GM19455 (cell line): Measurements from ENCODE around the gene TANGO2.

ENCODE experiments used
- ATAC-seq: cut with Tn5 transposase; IDR thresholded peaks from one replicate; pipeline ENCODE4 v1.9.1; 2021; ENCODE audit not compliant: unreplicated experiment

The TANGO2 gene

GRCh38 chr22:19994851-19995610 is 25.9 kb upstream of the TANGO2 start:
- no peak for ATAC-seq

- no peak for ATAC-seq
Measured at GRCh38 chr22:19995611-19996339, 25.1 kb upstream of the TANGO2 start.

- no peak for ATAC-seq
Measured at GRCh38 chr22:19996694-19997384, 24.1 kb upstream of the TANGO2 start.

- ATAC-seq, result no peak
Measured at GRCh38 chr22:19997561-19998231, 23.2 kb upstream of the TANGO2 start.

- no peak for ATAC-seq
Measured at GRCh38 chr22:19998232-19998951, 22.5 kb upstream of the TANGO2 start.

GRCh38 chr22:19998991-19999820 is 21.7 kb upstream of the TANGO2 start:
- no peak for ATAC-seq

- ATAC-seq, result no peak
Measured at GRCh38 chr22:20000246-20001081, 20.4 kb upstream of the TANGO2 start.

- ATAC-seq, result no peak
Measured at GRCh38 chr22:20001082-20001638, 19.8 kb upstream of the TANGO2 start.

GRCh38 chr22:20002128-20002527 is 18.8 kb upstream of the TANGO2 start:
- ATAC-seq, result no peak

GRCh38 chr22:20002636-20003035 is 18.3 kb upstream of the TANGO2 start:
- ATAC-seq, result no peak

- ATAC-seq, result no peak
Measured at GRCh38 chr22:20003304-20003703, 17.6 kb upstream of the TANGO2 start.

- no peak for ATAC-seq
Measured at GRCh38 chr22:20004464-20004863, 16.4 kb upstream of the TANGO2 start.

GRCh38 chr22:20008221-20008995 is 12.5 kb upstream of the TANGO2 start:
- no peak for ATAC-seq

GRCh38 chr22:20009018-20009491 is 11.9 kb upstream of the TANGO2 start:
- no peak for ATAC-seq

- ATAC-seq, result no peak
Measured at GRCh38 chr22:20009582-20010306, 11.2 kb upstream of the TANGO2 start.

- no peak for ATAC-seq
Measured at GRCh38 chr22:20010307-20011122, 10.4 kb upstream of the TANGO2 start.
